LoVo (cell line): ENCODE measurements around the gene PGA4.
"Not testable (repeated sequence)": the region's sequence is repeated elsewhere in the genome, so short reads cannot be mapped to it uniquely, and the experiment has no call there.

Experiments used
- DNase-seq: peaks from one replicate; pipeline ENCODE4 v3.0.0-alpha.2; 2016; ENCODE audit warnings: low spot score

Gene PGA4

DNA sequence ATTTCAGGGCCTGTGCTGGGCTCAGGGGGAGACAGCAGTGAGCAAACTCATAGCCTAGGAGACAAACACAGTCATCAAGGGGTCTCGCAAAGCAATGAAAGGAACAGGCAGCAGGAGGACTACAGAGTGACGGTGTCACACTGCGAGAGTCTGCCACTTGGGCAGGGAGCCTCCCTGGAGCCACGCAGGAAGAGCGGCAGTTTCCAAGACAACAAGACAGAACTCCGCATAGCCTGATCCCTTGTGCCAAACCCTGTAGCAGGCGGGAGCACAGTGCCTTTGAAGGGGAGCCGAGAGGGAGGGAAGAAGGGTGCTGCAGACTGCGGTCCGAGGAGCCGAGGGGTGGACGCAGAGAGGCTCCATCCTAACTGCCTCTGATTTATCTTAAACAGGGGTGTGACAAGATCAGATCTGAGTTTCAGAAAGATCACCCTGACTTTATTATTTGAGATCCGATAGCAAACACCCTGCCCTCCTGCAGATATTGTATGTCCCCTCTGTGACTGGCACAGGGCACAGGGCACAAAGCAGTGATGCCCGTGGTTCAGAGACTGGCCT, 17.6 kb upstream of the PGA4 start:
- DNase-seq = not testable (repeated sequence)

DNA sequence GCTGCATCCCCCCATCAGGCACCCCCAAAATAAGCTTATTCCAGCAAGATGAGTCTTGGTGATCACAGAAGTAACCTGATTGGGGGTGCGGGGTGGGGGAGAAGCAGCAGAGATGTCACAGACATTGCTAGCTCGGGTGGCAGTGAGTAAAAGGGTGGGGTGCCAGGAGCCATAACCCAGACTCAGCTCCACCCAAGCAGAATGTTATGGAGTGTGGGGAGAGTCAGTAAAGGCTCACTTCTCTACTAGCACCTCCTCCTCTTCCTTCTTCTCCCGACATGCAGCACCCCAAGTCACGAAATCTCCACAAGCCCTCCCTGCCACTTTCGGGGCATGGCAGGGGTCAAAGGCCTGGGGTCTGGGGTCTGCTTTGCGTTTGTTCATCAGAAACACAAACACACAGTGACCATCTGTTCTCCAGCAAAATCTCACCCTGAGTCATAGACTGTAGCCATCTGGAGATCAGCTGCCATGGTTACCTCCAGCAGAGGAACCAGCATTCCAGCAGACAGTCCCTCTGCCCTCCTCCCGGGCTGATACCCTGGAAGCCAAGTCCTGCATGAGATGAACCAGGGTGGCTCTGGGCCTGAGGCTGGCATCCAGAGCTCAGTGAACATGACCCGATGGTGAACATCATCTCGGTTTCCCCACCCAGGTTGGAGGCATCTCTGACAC, 14.4 kb upstream of the PGA4 start:
- not testable (repeated sequence) for DNase-seq

DNA sequence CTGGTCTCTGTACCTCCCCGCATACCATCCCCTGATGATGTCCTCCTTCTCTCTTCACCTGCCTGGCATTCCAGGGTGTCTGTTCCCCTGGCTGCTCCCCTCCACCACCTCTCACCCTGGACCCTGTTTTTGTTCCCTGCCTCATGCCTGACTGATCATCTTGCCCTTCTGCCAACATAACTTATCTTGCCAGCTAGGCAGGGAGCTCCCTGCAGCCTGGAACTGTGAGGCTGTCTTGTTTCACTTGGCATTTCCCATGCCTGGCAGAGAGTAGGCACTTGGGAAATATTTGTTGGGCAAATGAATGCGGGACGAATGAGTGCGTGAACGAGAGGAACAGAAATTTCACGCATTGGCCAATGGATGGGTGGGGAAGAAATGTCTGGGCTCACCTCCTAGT, 11.5 kb upstream of the PGA4 start:
- DNase-seq = not testable (repeated sequence)

DNA sequence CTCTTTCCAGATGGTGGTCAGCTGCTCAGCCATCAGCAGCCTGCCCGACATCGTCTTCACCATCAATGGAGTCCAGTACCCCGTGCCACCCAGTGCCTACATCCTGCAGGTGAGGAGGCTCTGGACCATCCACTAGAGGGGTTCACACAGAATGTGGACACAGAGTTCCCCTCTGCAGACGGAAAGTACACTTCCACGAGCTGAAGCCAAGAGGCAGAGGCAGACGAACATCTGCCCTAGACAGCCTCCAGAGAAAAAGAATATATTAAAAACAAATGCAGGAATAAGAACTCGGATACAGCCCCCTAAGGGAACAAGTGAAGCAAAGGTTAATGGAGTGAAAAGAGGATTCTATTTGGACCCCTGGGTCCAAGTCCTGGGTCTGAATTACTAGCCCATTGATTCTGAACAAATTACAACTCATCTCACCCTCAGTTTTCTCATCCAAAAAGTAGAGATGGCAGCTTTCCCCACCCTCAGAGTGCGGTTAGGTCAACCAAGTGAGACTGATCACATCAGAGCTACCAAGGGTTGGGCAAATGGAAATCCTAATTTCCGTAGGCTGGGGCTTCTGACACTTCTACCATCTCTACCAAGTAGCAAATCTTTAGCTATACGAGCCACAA, 10.7 kb upstream of the PGA4 start:
- not testable (repeated sequence) for DNase-seq

DNA sequence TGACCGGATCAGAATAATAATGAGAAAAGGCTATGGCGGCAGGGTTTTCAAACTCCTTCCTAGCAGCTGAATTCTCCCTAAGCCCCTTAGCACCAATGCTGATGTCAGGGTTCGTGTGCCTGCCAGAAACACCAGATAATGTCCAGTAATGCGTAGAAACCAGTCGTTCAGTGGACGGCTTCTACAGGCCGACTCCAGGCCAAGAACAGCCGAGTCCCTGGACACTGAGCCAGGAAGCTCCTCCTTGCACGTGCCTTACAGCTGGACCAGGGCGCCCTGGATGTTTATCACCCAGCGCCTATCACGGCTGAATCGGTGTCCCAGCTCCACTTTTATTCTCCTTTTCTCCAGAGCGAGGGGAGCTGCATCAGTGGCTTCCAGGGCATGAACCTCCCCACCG, 9.9 kb upstream of the PGA4 start:
- DNase-seq = not testable (repeated sequence)

DNA sequence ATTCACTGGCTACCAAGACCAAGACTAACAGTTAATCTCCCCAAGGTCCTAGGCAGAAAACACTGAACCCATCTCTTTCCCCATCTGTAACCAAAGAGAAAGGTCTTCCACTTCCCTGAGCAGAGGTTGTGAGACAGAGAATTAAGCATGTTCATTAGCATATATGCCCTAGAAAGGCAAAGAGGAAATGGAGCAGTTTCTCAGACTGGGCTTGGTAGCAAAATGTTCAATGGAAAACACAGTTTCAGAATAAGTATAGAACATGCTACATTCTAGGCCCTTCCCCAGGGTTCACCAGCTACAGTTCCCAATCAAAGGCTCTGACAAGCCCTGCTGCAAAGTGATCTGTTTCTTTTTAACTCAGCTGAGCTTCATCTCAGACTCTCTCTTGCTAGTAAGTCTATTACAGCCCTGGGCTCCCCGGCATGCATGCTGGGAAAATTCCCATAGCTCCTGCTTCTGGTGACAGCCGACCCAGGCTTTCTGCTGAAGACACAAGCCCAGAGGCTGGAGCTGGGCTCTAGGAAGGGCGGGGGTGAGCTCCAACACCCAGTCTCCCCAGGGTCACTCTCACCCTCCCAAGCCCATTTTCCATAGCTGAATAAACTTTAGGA, 8.3 kb upstream of the PGA4 start:
- DNase-seq = not testable (repeated sequence)

DNA sequence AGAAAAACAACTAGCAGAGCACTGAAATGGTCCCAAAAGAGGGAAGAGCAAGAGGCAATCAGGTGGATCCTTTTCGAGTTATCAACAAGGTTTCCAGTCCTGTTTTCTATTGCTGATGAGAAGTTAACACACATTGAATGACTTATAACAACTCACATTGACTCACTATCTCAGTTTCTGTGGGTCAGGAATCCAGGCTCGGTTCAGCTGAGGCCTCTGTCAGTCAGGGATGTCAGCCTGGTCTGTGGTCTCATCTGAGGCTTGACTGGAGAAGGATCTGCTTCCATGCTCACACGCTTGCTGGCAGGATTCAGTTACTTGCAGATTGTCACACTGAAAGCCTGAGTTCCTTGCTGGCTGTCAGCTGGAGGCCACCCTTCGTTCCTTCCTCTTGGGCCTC, 3.8 kb upstream of the PGA4 start:
- not testable (repeated sequence) for DNase-seq

DNA sequence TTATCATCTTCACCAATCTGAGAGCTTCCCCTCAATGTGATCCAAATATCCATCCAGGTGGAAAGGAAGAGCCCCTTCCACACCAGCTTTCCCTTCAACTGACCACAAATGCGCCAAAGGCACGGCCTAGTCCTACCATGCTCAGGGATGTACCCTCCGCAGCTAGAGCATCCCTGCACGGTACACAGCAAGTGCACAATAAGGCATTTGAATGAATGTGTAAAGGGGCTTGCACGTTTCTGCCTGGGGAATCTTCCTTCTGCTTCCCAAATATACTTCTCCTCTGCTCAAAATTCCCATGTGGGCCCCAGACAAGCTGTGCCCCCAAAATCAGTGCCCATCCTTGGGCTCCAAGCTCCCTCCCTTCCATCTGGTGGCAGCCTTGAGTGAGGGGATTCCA, 3.1 kb upstream of the PGA4 start:
- not testable (repeated sequence) for DNase-seq

DNA sequence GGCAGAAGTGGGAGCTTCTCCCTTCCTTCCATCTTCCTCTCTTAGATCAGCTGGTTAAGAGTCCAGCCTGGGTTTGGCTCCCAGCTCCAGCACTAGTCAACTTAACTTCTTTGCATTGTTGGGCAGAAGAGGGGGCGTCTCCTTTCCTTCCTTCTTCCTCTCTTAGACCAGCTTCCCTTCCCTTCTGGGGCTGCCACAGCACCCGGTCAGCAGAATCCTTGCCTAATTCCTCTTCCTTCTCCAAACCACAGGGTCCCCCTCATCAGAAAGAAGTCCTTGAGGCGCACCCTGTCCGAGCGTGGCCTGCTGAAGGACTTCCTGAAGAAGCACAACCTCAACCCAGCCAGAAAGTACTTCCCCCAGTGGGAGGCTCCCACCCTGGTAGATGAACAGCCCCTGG, 545 bp downstream of the PGA4 start:
- DNase-seq = not testable (repeated sequence)

DNA sequence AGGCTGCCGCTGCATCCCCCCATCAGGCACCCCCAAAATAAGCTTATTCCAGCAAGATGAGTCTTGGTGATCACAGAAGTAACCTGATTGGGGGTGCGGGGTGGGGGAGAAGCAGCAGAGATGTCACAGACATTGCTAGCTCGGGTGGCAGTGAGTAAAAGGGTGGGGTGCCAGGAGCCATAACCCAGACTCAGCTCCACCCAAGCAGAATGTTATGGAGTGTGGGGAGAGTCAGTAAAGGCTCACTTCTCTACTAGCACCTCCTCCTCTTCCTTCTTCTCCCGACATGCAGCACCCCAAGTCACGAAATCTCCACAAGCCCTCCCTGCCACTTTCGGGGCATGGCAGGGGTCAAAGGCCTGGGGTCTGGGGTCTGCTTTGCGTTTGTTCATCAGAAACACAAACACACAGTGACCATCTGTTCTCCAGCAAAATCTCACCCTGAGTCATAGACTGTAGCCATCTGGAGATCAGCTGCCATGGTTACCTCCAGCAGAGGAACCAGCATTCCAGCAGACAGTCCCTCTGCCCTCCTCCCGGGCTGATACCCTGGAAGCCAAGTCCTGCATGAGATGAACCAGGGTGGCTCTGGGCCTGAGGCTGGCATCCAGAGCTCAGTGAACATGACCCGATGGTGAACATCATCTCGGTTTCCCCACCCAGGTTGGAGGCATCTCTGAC, 4.5 kb downstream of the PGA4 start:
- DNase-seq = not testable (repeated sequence)

DNA sequence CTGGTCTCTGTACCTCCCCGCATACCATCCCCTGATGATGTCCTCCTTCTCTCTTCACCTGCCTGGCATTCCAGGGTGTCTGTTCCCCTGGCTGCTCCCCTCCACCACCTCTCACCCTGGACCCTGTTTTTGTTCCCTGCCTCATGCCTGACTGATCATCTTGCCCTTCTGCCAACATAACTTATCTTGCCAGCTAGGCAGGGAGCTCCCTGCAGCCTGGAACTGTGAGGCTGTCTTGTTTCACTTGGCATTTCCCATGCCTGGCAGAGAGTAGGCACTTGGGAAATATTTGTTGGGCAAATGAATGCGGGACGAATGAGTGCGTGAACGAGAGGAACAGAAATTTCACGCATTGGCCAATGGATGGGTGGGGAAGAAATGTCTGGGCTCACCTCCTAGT, 7.3 kb downstream of the PGA4 start:
- DNase-seq = not testable (repeated sequence)

DNA sequence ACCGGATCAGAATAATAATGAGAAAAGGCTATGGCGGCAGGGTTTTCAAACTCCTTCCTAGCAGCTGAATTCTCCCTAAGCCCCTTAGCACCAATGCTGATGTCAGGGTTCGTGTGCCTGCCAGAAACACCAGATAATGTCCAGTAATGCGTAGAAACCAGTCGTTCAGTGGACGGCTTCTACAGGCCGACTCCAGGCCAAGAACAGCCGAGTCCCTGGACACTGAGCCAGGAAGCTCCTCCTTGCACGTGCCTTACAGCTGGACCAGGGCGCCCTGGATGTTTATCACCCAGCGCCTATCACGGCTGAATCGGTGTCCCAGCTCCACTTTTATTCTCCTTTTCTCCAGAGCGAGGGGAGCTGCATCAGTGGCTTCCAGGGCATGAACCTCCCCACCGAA, 8.9 kb downstream of the PGA4 start:
- not testable (repeated sequence) for DNase-seq

DNA sequence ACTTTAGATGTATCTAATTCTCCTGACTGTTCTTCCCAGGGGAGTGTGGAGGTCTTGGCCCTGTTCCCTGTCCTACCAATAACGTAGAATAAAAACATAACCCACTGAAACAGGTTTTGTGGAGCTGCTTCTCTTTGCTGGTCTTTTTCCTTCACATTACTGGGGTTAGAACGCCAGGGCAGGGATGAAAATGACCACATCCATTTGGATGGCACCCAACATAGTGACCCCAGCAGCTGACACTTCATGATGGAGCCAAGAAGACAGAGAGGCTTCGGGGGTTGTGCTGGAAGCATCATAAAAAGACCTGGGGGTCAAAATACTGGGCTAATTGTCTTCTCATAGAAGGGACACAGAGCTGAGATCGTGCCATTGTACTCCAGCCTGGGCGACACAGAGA, 9.4 kb downstream of the PGA4 start:
- not testable (repeated sequence) for DNase-seq

DNA sequence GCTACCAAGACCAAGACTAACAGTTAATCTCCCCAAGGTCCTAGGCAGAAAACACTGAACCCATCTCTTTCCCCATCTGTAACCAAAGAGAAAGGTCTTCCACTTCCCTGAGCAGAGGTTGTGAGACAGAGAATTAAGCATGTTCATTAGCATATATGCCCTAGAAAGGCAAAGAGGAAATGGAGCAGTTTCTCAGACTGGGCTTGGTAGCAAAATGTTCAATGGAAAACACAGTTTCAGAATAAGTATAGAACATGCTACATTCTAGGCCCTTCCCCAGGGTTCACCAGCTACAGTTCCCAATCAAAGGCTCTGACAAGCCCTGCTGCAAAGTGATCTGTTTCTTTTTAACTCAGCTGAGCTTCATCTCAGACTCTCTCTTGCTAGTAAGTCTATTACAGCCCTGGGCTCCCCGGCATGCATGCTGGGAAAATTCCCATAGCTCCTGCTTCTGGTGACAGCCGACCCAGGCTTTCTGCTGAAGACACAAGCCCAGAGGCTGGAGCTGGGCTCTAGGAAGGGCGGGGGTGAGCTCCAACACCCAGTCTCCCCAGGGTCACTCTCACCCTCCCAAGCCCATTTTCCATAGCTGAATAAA, 10.5 kb downstream of the PGA4 start:
- not testable (repeated sequence) for DNase-seq

DNA sequence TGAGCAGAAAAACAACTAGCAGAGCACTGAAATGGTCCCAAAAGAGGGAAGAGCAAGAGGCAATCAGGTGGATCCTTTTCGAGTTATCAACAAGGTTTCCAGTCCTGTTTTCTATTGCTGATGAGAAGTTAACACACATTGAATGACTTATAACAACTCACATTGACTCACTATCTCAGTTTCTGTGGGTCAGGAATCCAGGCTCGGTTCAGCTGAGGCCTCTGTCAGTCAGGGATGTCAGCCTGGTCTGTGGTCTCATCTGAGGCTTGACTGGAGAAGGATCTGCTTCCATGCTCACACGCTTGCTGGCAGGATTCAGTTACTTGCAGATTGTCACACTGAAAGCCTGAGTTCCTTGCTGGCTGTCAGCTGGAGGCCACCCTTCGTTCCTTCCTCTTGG, 15.0 kb downstream of the PGA4 start:
- not testable (repeated sequence) for DNase-seq

DNA sequence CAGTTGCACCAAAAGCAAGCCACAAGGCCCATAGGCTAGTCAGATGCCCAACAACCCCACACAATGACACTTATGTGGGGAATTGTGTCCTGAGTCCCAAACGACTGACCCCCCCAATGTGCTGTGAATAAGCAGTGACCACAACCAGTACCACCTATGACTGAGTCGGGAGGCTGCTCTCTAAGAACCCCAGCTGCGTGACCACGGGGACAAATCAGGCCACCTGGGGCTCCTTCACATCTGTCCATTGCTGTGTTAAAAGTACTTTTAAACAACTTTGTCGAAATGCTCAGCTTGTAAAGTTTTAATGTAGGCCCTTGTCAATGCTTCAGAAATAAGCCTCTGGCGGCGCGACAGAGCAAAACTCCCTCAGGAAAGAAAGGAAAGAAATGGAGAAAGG, 18.1 kb downstream of the PGA4 start:
- DNase-seq = not testable (repeated sequence)

DNA sequence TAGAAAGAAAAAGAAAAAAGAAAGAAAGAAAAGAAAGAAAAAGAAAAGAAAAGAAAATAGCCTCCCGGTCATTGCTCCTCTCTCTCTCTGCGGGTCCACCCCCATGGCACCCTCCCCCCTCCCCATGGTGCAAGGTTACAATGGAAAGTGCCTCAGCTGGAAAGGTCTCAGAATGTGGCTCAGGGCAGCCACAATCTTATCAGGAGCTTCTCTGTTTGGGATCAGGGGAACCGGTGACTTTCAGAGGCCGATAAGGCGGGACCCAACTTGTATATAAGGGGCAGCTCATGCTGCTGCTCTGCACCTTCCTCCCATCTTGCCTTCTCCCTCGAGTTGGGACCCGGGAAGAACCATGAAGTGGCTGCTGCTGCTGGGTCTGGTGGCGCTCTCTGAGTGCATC, 18.7 kb downstream of the PGA4 start, which contains the start of gene PGA5:
PGA5 (plus strand) TSS at position 301 of the 400 bp plus-strand sequence; CDS start at position 353, 52 bp downstream.
- not testable (repeated sequence) for DNase-seq

DNA sequence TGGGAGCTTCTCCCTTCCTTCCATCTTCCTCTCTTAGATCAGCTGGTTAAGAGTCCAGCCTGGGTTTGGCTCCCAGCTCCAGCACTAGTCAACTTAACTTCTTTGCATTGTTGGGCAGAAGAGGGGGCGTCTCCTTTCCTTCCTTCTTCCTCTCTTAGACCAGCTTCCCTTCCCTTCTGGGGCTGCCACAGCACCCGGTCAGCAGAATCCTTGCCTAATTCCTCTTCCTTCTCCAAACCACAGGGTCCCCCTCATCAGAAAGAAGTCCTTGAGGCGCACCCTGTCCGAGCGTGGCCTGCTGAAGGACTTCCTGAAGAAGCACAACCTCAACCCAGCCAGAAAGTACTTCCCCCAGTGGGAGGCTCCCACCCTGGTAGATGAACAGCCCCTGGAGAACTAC, 19.4 kb downstream of the PGA4 start:
- not testable (repeated sequence) for DNase-seq

DNA sequence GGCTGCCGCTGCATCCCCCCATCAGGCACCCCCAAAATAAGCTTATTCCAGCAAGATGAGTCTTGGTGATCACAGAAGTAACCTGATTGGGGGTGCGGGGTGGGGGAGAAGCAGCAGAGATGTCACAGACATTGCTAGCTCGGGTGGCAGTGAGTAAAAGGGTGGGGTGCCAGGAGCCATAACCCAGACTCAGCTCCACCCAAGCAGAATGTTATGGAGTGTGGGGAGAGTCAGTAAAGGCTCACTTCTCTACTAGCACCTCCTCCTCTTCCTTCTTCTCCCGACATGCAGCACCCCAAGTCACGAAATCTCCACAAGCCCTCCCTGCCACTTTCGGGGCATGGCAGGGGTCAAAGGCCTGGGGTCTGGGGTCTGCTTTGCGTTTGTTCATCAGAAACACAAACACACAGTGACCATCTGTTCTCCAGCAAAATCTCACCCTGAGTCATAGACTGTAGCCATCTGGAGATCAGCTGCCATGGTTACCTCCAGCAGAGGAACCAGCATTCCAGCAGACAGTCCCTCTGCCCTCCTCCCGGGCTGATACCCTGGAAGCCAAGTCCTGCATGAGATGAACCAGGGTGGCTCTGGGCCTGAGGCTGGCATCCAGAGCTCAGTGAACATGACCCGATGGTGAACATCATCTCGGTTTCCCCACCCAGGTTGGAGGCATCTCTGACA, 23.3 kb downstream of the PGA4 start:
- not testable (repeated sequence) for DNase-seq

DNA sequence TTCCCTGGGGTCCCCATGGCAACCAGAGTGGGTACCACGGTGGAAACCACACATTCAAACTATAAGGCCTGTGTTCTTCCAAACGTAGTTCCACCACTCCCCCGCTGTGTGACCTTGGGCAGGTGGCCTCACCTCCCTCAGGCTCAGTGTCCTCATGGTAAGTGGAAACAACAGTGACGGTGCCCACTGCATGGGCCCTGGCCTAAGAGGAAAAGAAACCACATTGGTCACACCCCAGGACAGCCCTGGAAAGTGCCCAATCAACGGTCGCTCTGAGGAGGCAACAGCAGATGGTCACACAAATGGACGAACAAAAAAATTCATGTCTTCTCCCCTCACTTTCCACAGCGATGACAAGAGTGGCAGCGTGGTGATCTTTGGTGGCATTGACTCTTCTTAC, 25.9 kb downstream of the PGA4 start:
- not testable (repeated sequence) for DNase-seq

DNA sequence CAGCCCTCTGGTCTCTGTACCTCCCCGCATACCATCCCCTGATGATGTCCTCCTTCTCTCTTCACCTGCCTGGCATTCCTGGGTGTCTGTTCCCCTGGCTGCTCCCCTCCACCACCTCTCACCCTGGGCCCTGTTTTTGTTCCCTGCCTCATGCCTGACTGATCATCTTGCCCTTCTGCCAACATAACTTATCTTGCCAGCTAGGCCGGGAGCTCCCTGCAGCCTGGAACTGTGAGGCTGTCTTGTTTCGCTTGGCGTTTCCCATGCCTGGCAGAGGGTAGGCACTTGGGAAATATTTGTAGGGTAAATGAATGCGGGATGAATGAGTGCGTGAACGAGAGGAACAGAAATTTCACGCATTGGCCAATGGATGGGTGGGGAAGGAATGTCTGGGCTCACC, 27.1 kb downstream of the PGA4 start:
- not testable (repeated sequence) for DNase-seq
